ENCODE data around the gene CANT1.
"Not testable (repeated sequence)": the region's sequence is repeated elsewhere in the genome, so short reads cannot be mapped to it uniquely, and the experiment has no call there.

The CANT1 gene

GRCh38 chr17:78974635-78975591, 34.7 kb downstream of the CANT1 start:
- DNase-seq, result no peak

- DNase-seq, result no peak
Observed at GRCh38 chr17:78973792-78974520, 35.6 kb downstream of the CANT1 start.

- DNase-seq, result no peak
Observed at GRCh38 chr17:78973196-78973595, 36.4 kb downstream of the CANT1 start.

GRCh38 chr17:78972507-78973105, 37.0 kb downstream of the CANT1 start:
- DNase-seq, result no peak

- DNase-seq, result no peak
Observed at GRCh38 chr17:78971756-78972506, 37.6 kb downstream of the CANT1 start.

GRCh38 chr17:78970834-78971755, 38.5 kb downstream of the CANT1 start:
- peak; percentile 35 to 79 (median 74) for DNase-seq

- DNase-seq, result no peak
Observed at GRCh38 chr17:78969865-78970264, 39.7 kb downstream of the CANT1 start.

- no peak for DNase-seq
Observed at GRCh38 chr17:78967782-78968362, 41.7 kb downstream of the CANT1 start.

- DNase-seq, result no peak
Observed at GRCh38 chr17:78966910-78967600, 42.5 kb downstream of the CANT1 start.

- no peak for DNase-seq
Observed at GRCh38 chr17:78966123-78966813, 43.3 kb downstream of the CANT1 start.

GRCh38 chr17:78965491-78965924, 44.1 kb downstream of the CANT1 start:
- no peak for DNase-seq

GRCh38 chr17:78963378-78963777, 46.2 kb downstream of the CANT1 start:
- no peak for DNase-seq

- DNase-seq, result not testable (repeated sequence)
Observed at GRCh38 chr17:78962984-78963348, 46.6 kb downstream of the CANT1 start.

GRCh38 chr17:78962345-78962983, 47.1 kb downstream of the CANT1 start:
- DNase-seq, result no peak

GRCh38 chr17:78961571-78961970, 48.0 kb downstream of the CANT1 start:
- DNase-seq, result no peak

- no peak for DNase-seq
Observed at GRCh38 chr17:78960928-78961327, 48.6 kb downstream of the CANT1 start.

GRCh38 chr17:78959803-78960202, 49.8 kb downstream of the CANT1 start:
- no peak for DNase-seq

GRCh38 chr17:78958641-78959127, 50.9 kb downstream of the CANT1 start:
- DNase-seq, result no peak

- DNase-seq, result no peak
Observed at GRCh38 chr17:78957128-78957527, 52.4 kb downstream of the CANT1 start.

Measured in stimulated activated naive CD4-positive, alpha-beta T cell (primary cell).